ENCODE measurements around the gene PKN1. TPM values are rescaled to one million over a fixed set of nuclear protein-coding genes. Genes with fewer than 3 reads are reported as not detected.

Gene PKN1
- total and polyA plus RNA-seq, 10 of the 15 experiments (the other 5 are each of a cell fraction or from before 2014, with no cell fraction given): 1.0 to 189 (median 52.7) TPM

DNA sequence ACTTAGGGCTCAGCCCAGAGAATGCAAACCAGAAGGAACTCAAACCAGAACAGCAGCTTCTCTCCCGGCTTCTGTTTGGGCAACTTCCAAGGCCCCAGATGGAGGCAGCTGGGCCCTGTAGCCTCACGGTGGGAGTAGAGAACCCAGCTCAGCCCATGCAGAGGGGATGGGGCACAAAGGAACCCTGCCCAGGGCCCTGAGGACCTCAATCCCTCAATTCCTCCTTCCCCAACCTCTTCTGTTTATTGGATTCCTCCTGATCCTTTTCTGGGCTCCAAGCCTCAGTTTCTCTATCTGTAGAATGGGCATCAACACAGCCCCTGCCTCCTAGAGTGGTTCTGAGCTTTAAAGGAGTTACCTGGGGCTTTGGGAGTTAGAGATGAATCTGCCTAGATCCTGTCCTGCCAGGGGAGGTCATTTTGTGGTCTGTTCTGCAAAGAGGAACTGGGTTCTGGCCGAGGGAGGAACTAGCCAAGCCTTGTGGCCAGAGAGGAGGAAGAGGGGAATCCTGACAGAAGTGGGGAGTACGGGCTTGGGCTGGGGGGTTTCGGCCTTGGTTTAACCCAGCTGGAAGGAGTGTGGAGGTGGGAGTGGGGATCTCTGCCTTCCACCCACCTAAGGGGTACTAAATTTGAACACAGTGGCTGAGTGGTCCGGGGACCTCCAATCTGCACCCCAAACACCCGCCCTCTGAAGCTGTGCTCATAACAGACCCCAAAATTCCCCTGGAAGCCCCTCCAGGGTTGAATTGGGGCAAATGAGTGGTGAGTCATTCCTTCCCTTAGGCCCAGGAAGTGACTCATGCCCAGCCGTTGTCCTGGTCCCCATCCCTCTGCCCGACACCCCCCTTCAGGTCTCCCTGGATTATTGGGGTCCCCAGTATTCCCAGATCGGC is 49.2 kb upstream of the PKN1 start (continued):
- TF ChIP-seq, protein P1, sequence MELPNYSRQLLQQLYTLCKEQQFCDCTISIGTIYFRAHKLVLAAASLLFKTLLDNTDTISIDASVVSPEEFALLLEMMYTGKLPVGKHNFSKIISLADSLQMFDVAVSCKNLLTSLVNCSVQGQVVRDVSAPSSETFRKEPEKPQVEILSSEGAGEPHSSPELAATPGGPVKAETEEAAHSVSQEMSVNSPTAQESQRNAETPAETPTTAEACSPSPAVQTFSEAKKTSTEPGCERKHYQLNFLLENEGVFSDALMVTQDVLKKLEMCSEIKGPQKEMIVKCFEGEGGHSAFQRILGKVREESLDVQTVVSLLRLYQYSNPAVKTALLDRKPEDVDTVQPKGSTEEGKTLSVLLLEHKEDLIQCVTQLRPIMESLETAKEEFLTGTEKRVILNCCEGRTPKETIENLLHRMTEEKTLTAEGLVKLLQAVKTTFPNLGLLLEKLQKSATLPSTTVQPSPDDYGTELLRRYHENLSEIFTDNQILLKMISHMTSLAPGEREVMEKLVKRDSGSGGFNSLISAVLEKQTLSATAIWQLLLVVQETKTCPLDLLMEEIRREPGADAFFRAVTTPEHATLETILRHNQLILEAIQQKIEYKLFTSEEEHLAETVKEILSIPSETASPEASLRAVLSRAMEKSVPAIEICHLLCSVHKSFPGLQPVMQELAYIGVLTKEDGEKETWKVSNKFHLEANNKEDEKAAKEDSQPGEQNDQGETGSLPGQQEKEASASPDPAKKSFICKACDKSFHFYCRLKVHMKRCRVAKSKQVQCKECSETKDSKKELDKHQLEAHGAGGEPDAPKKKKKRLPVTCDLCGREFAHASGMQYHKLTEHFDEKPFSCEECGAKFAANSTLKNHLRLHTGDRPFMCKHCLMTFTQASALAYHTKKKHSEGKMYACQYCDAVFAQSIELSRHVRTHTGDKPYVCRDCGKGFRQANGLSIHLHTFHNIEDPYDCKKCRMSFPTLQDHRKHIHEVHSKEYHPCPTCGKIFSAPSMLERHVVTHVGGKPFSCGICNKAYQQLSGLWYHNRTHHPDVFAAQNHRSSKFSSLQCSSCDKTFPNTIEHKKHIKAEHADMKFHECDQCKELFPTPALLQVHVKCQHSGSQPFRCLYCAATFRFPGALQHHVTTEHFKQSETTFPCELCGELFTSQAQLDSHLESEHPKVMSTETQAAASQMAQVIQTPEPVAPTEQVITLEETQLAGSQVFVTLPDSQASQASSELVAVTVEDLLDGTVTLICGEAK (IDR thresholded peaks at IDR 0.05; ENCODE audit: borderline replicate concordance): no peak
- TF ChIP-seq SMC3 (IDR thresholded peaks at IDR 0.05; ENCODE audit: borderline replicate concordance, low read length) (no peak), ZSCAN29 (IDR thresholded peaks at IDR 0.05) (no peak), RFX5 (IDR thresholded peaks at IDR 0.05; ENCODE audit: low read depth, low read length) (no peak), MTA3 (IDR thresholded peaks at IDR 0.05; ENCODE audit: borderline replicate concordance, low read length) (no peak; the same call in 1 of the 2 replicates), PKNOX1 (IDR thresholded peaks at IDR 0.05) (peak; percentile 29; the same call in 1 of the 2 replicates), CHD1 (IDR thresholded peaks at IDR 0.05; ENCODE audit: low read depth, low read length) (peak; percentile 89), ZBED1 (IDR thresholded peaks at IDR 0.05; ENCODE audit: borderline replicate concordance) (peak; percentile 70; the same call in 1 of the 2 replicates), KDM1A (IDR thresholded peaks at IDR 0.05; ENCODE audit: borderline replicate concordance) (no peak), GATAD2B (conservative IDR thresholded peaks at IDR 0.05; ENCODE audit: low read depth) (peak; percentile 98), SIN3A (IDR thresholded peaks at IDR 0.05; ENCODE audit: low read depth, low read length) (peak; percentile 73; the same call in 1 of the 2 replicates), TCF3 (IDR thresholded peaks at IDR 0.05; ENCODE audit: borderline replicate concordance, insufficient read depth, low read depth, low read length) (peak; percentile 68; the same call in 1 of the 2 replicates), ZBTB4 (CRISPR knock-in tag; IDR thresholded peaks at IDR 0.05) (no peak), HDGF (IDR thresholded peaks at IDR 0.05) (no peak), ZNF24 (IDR thresholded peaks at IDR 0.05) (no peak), MEF2A (IDR thresholded peaks at IDR 0.05; ENCODE audit: insufficient read depth, low read depth, low read length) (peak; percentile 35; the same call in 1 of the 2 replicates), BCLAF1 (IDR thresholded peaks at IDR 0.05) (no peak), RB1 (IDR thresholded peaks at IDR 0.05; ENCODE audit: borderline replicate concordance) (no peak), RUNX3 (IDR thresholded peaks at IDR 0.05; ENCODE audit: low read length) (peak; percentile 96)

Measured in GM12878 (cell line).